ENCODE measurements around the gene RGS7.

RGS7 gene

GRCh38 chr1:240970253-240970652, 386.8 kb downstream of the RGS7 start:
- in situ Hi-C loops (cut with HindIII; ENCODE audit: low sequenced_read_pairs) = no loop called here
- no peak for TF ChIP-seq CTCF (IDR thresholded peaks at IDR 0.05; ENCODE audit: low read depth, low read length)
- no peak for DNase-seq (ENCODE audit: low read depth, low spot score)
- H3K4me3 ChIP-seq (ENCODE audit: low read depth, low read length) = no peak overlapping the region

- no peak for DNase-seq (ENCODE audit: low read depth, low spot score)
- in situ Hi-C loops (cut with HindIII; ENCODE audit: low sequenced_read_pairs) = no loop called here
- H3K4me3 ChIP-seq (ENCODE audit: low read depth, low read length) = no peak overlapping the region
- no peak for TF ChIP-seq CTCF (IDR thresholded peaks at IDR 0.05; ENCODE audit: low read depth, low read length)
Measured at GRCh38 chr1:240968864-240969263, 388.1 kb downstream of the RGS7 start.

GRCh38 chr1:240967070-240967724, 389.8 kb downstream of the RGS7 start:
- TF ChIP-seq CTCF (IDR thresholded peaks at IDR 0.05; ENCODE audit: low read depth, low read length) = peak; percentile 21
- in situ Hi-C loops (cut with HindIII; ENCODE audit: low sequenced_read_pairs) = no loop called here
- no peak overlapping the region for H3K4me3 ChIP-seq (ENCODE audit: low read depth, low read length)
- DNase-seq (ENCODE audit: low read depth, low spot score) = peak; percentile 27

GRCh38 chr1:240965581-240966091, 391.4 kb downstream of the RGS7 start:
- TF ChIP-seq CTCF (IDR thresholded peaks at IDR 0.05; ENCODE audit: low read depth, low read length) = no peak
- no peak overlapping the region for H3K4me3 ChIP-seq (ENCODE audit: low read depth, low read length)
- in situ Hi-C loops (cut with HindIII; ENCODE audit: low sequenced_read_pairs) = no loop called here
- no peak for DNase-seq (ENCODE audit: low read depth, low spot score)

DNA sequence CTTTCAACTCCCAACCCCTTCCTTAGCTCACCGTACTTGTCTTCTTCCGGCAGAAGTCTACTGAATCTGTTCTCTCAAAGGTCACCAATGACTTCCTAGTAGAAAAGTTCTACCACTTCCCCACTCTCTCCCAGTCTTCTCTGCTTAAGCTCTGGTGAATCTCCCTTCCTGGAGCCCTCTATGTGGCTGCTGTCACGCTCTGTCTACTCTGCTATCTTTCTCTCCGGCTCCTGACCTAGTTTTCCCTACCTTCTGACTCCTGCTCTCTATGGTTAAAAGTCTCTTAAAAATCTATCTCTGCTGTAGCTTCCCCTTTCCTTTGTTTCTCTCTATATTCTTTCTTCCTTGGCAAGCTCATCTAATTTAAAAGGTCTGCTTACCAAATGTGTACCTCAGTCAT, 394.9 kb downstream of the RGS7 start:
- no peak for DNase-seq (ENCODE audit: low read depth, low spot score)
- in situ Hi-C loops (cut with HindIII; ENCODE audit: low sequenced_read_pairs) = no loop called here
- H3K4me3 ChIP-seq (ENCODE audit: low read depth, low read length) = no peak overlapping the region
- no peak for TF ChIP-seq CTCF (IDR thresholded peaks at IDR 0.05; ENCODE audit: low read depth, low read length)

GRCh38 chr1:240956424-240956823, 400.6 kb downstream of the RGS7 start:
- in situ Hi-C loops (cut with HindIII; ENCODE audit: low sequenced_read_pairs) = no loop called here
- no peak overlapping the region for H3K4me3 ChIP-seq (ENCODE audit: low read depth, low read length)
- DNase-seq (ENCODE audit: low read depth, low spot score) = no peak
- TF ChIP-seq CTCF (IDR thresholded peaks at IDR 0.05; ENCODE audit: low read depth, low read length) = no peak
